Activated CD8-positive, alpha-beta T cell treated with anti-CD3 and anti-CD28 coated beads for 36 hours (primary cell): Measurements from ENCODE around the gene KCTD11. TPM values are rescaled to one million over a fixed set of nuclear protein-coding genes. Genes with fewer than 3 reads are reported as not detected.

Source experiments
- ATAC-seq: fragments of 200-7000 bp; cut with Tn5 transposase; one replicate; pipeline ENCODE4 v1.10.0; 2021; ENCODE audit warnings: mild to moderate bottlenecking, moderate library complexity
- CTCF ChIA-PET: fragments of 350-600 bp; sonication (Branson Sonifier 250); formaldehyde crosslinking; loops from one replicate; lab custom pipeline; 2021; ENCODE audit warnings: antibody characterized with exemption; lab: Charles Lee
- POLR2A ChIA-PET: fragments of 350-600 bp; sonication (Branson Sonifier 250); formaldehyde crosslinking; loops from one replicate; lab custom pipeline; 2021; ENCODE audit warnings: antibody characterized with exemption; lab: Charles Lee
- DNase-seq: peaks from one replicate; pipeline ENCODE4 v3.0.0-alpha.2; 2020
- H3K27ac Mint-ChIP-seq: one replicate; pipeline ENCODE4 v1.8.0; 2021; ENCODE audit warnings: mild to moderate bottlenecking, mixed read lengths
- H3K27me3 Mint-ChIP-seq: one replicate; pipeline ENCODE4 v1.8.0; 2021; ENCODE audit warnings: mixed read lengths
- H3K36me3 Mint-ChIP-seq: one replicate; pipeline ENCODE4 v1.8.0; 2021; ENCODE audit warnings: low read depth, mixed read lengths
- H3K4me1 Mint-ChIP-seq: one replicate; pipeline ENCODE4 v1.8.0; 2021; ENCODE audit warnings: low read depth, mixed read lengths
- H3K4me3 Mint-ChIP-seq: one replicate; pipeline ENCODE4 v1.8.0; 2021; ENCODE audit warnings: mild to moderate bottlenecking, moderate library complexity, mixed read lengths
- H3K9me3 Mint-ChIP-seq: one replicate; pipeline ENCODE4 v1.8.0; 2021; ENCODE audit warnings: mixed read lengths
- intact Hi-C: fragments of 100-400 bp; cut with micrococcal nuclease; formaldehyde crosslinking; loops from one replicate; pipeline ENCODE4 v1.10.0; 2022
- total RNA-seq, 2 experiments: library from RNA; stranded (reverse); gene quantifications; one replicate each; pipeline ENCODE4 v1.2.3, GENCODE V29; 2021
- TF ChIP-seq, protein P1 (sequence below): fragments of 200-600 bp; IDR thresholded peaks from one replicate; pipeline ENCODE4 v1.8.0; 2022; ENCODE audit warnings: antibody characterized with exemption, mild to moderate bottlenecking

Gene KCTD11
- total RNA-seq, 2 experiments from 2014 or later = 11.0 to 11.2 TPM

GRCh38 chr17:7389924-7390910 is 38.3 kb downstream of the KCTD11 start:
- ChIA-PET POLR2A (interaction anchor here (1.1 to 1.5 kb wide), 4 partner anchors 10 to 96 kb away, joined by 3 to 6 read pairs (median 3); partner anchors contain the start of genes TMEM256 and TNK1), CTCF (interaction anchor here (1.4 to 2.2 kb wide), 3 partner anchors 35 to 170 kb away, joined by 5 to 10 read pairs (median 5); partner anchors contain the start of gene TMEM95)
- no peak for DNase-seq
- H3K4me3 Mint-ChIP-seq = no peak overlapping the region
- H3K4me1 Mint-ChIP-seq = peaks cover 27% of the 10 kb centered on the region
- H3K27me3 Mint-ChIP-seq = no peaks in the 10 kb centered on the region
- H3K27ac Mint-ChIP-seq = no peak overlapping the region
- TF ChIP-seq, protein P1, sequence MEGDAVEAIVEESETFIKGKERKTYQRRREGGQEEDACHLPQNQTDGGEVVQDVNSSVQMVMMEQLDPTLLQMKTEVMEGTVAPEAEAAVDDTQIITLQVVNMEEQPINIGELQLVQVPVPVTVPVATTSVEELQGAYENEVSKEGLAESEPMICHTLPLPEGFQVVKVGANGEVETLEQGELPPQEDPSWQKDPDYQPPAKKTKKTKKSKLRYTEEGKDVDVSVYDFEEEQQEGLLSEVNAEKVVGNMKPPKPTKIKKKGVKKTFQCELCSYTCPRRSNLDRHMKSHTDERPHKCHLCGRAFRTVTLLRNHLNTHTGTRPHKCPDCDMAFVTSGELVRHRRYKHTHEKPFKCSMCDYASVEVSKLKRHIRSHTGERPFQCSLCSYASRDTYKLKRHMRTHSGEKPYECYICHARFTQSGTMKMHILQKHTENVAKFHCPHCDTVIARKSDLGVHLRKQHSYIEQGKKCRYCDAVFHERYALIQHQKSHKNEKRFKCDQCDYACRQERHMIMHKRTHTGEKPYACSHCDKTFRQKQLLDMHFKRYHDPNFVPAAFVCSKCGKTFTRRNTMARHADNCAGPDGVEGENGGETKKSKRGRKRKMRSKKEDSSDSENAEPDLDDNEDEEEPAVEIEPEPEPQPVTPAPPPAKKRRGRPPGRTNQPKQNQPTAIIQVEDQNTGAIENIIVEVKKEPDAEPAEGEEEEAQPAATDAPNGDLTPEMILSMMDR = no peak
- peaks cover 32% of the 10 kb centered on the region for H3K36me3 Mint-ChIP-seq
- H3K9me3 Mint-ChIP-seq = no peaks in the 10 kb centered on the region
- no peak for ATAC-seq
- intact Hi-C loops = no loop called here

GRCh38 chr17:7391307-7391706 is 39.3 kb downstream of the KCTD11 start:
- Mint-ChIP-seq H3K27me3 (no peaks in the 10 kb centered on the region), H3K4me3 (no peak overlapping the region), H3K27ac (peak overlapping the region; percentile 10), H3K9me3 (no peaks in the 10 kb centered on the region), H3K36me3 (peaks cover 32% of the 10 kb centered on the region), H3K4me1 (peaks cover 27% of the 10 kb centered on the region)
- DNase-seq (no peak), ATAC-seq (no peak)
- ChIA-PET CTCF (no interaction called here), POLR2A (interaction anchor here (1.2 kb wide), 2 partner anchors 12 to 37 kb away, joined by 3 read pairs; partner anchors contain the start of gene TMEM256)
- TF ChIP-seq, protein P1 = no peak
- intact Hi-C loops = no loop called here

DNA sequence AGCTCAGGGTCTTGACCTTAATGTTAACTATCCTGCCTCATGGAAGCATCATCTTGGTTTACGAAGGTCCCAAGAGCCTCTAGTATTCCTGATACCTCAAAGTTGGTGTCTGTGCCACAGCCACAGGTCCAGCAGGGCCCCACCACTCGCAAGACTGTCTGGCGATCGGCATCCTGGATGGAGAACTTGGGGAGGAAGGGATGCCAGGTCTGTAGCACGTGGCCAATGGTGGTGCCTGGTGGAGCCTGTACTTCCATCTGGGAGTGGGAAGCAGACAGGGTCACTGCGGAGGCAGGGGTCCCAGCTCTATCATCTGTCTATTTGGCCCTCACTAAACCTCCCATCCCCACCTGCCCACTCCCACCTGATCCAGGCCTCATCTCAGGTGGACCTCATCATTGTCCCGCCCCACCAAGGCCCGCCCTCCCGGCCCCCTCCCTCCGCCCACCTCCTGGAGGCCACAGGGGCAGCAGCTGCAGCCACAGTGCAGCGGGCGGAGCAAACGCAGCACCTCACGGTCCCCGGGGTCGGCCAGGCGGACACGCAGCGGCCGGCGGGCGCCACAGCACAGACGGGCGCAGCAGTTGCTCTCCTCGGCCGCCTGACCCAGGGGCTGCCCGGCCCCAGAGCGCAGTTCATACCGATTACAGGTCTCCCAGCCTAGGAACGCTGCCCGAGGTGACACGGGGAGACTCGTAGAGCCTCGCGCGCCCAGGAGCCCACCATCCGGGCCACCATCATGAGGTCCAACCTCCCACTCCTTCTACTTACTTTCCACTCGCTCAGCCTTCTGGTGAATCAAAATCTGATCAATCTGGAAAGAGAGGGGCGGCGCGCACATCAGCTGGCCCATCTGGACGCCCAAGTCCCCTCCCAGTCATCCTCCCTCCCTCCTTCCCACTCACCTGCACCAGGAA is 41.0 kb downstream of the KCTD11 start:
- ATAC-seq (no peak), DNase-seq (no peak)
- Mint-ChIP-seq H3K4me3 (peak overlapping the region; percentile 97), H3K36me3 (peaks cover 32% of the 10 kb centered on the region), H3K4me1 (peaks cover 27% of the 10 kb centered on the region), H3K27me3 (no peaks in the 10 kb centered on the region), H3K27ac (peak overlapping the region; percentile 63), H3K9me3 (no peaks in the 10 kb centered on the region)
- TF ChIP-seq, protein P1 = no peak
- intact Hi-C loops = no loop called here
- POLR2A ChIA-PET = interaction anchor here (0.9 to 2.5 kb wide), 3 partner anchors 8 to 91 kb away, joined by 3 to 11 read pairs (median 4); partner anchors contain the start of genes POLR2A and TMEM256
- CTCF ChIA-PET = interaction anchor here (1.2 to 2.4 kb wide), 4 partner anchors 9 to 168 kb away, joined by 3 to 9 read pairs (median 6); partner anchors contain the start of gene SENP3

GRCh38 chr17:7393613-7394451 is 41.9 kb downstream of the KCTD11 start:
- ATAC-seq (peak; percentile 63), DNase-seq (peak; percentile 74)
- Mint-ChIP-seq H3K4me1 (peaks cover 27% of the 10 kb centered on the region), H3K36me3 (peaks cover 32% of the 10 kb centered on the region), H3K27me3 (no peaks in the 10 kb centered on the region), H3K9me3 (no peaks in the 10 kb centered on the region), H3K27ac (peak overlapping the region; percentile 90), H3K4me3 (peak overlapping the region; percentile 97)
- ChIA-PET POLR2A (interaction anchor here (0.9 to 2.5 kb wide), 5 partner anchors 9 to 92 kb away, joined by 3 to 11 read pairs (median 4); partner anchors contain the start of genes CHRNB1, POLR2A and TMEM256), CTCF (interaction anchor here (1.1 to 2.4 kb wide), 5 partner anchors 10 to 167 kb away, joined by 3 to 9 read pairs (median 7); partner anchors contain the start of genes SENP3 and TMEM256)
- intact Hi-C loops = no loop called here
- TF ChIP-seq, protein P1 = no peak
